ENCODE measurements around the gene C2orf49. TPM values are rescaled to one million over a fixed set of nuclear protein-coding genes. Genes with fewer than 3 reads are reported as not detected.
A peak's percentile ranks its signal among the peaks of the same experiment; 100 is the strongest.

Gene C2orf49
- total and polyA plus RNA-seq, 8 donors: 4.2 to 10.2 (median 6.7) TPM

- 77 to 79% methylated on average over 7 of the region's 7 CpGs for WGBS, 2 donors
- Histone ChIP-seq H3K4me3 (no peak overlapping the region), H3K9me3 (no peaks in the 10 kb centered on the region), H3K36me3 (no peaks in the 10 kb centered on the region), H3K4me1 (no peaks in the 10 kb centered on the region), H3K27ac (no peak overlapping the region), H3K27me3 (no peaks in the 10 kb centered on the region)
- DNase-seq (no peak), FAIRE-seq (no peak), ATAC-seq (peak in 2 of 4 donors; percentile 41 to 48)
- intact Hi-C loops (cut with DNase I): no loop called here
- no peak for TF ChIP-seq CTCF (IDR thresholded peaks at IDR 0.05)
Measured at GRCh38 chr2:105379741-105380186, 42.4 kb downstream of the C2orf49 start.

GRCh38 chr2:105380432-105381100, 43.2 kb downstream of the C2orf49 start:
- Histone ChIP-seq H3K36me3 (no peaks in the 10 kb centered on the region), H3K4me3 (no peak overlapping the region), H3K9me3 (no peaks in the 10 kb centered on the region), H3K27ac (no peak overlapping the region), H3K4me1 (no peaks in the 10 kb centered on the region), H3K27me3 (no peaks in the 10 kb centered on the region)
- no peak for TF ChIP-seq CTCF (IDR thresholded peaks at IDR 0.05)
- DNase-seq (no peak), ATAC-seq (no peak), FAIRE-seq (no peak)
- intact Hi-C loops (cut with DNase I): no loop called here
- 60 to 65% methylated on average over 9 of the region's 9 CpGs for WGBS, 2 donors

- TF ChIP-seq CTCF (IDR thresholded peaks at IDR 0.05): no peak
Measured at GRCh38 chr2:105381101-105381668, 43.8 kb downstream of the C2orf49 start.

GRCh38 chr2:105382177-105382576, 44.8 kb downstream of the C2orf49 start:
- no peak overlapping the region for H3K27ac ChIP-seq
- H3K36me3 ChIP-seq: no peaks in the 10 kb centered on the region
- H3K27me3 ChIP-seq: no peaks in the 10 kb centered on the region

More at GRCh38 chr2:105381101-105381668, 43.8 kb downstream of the C2orf49 start:
- WGBS, 2 donors: 81 to 82% methylated on average over 14 of the region's 14 CpGs
- Histone ChIP-seq H3K9me3 (no peaks in the 10 kb centered on the region), H3K36me3 (no peaks in the 10 kb centered on the region), H3K27ac (no peak overlapping the region), H3K27me3 (no peaks in the 10 kb centered on the region), H3K4me3 (no peak overlapping the region), H3K4me1 (no peaks in the 10 kb centered on the region)
- FAIRE-seq (no peak), ATAC-seq (no peak), DNase-seq (no peak)
- intact Hi-C loops (cut with DNase I): no loop called here

More at GRCh38 chr2:105382177-105382576, 44.8 kb downstream of the C2orf49 start:
- H3K9me3 ChIP-seq: no peaks in the 10 kb centered on the region
- H3K4me1 ChIP-seq: no peaks in the 10 kb centered on the region
- no peak for FAIRE-seq
- WGBS, 2 donors: 82 to 91% methylated on average over 5 of the region's 5 CpGs
- TF ChIP-seq CTCF (IDR thresholded peaks at IDR 0.05): no peak
- no peak for ATAC-seq
- no peak overlapping the region for H3K4me3 ChIP-seq
- intact Hi-C loops (cut with DNase I): no loop called here
- no peak for DNase-seq

Data from pancreas (tissue), 10 donors.